Heart left ventricle (tissue), 13 donors: ENCODE data around the gene GRIK5.

ENCODE experiments used
- POLR2A ChIP-seq, 2 donors: fragments of 450-650 bp; IDR thresholded peaks; one replicate each; pipeline ENCODE4 v1.6.1; 2017; ENCODE audit warnings: antibody characterized with exemption in 2 of 2, mild to moderate bottlenecking in 2 of 2, moderate library complexity in 2 of 2
- TF ChIP-seq, protein P1 (sequence below), 12 donors: fragments of 200-600 bp; sonication (generic) in 4 of 12; IDR thresholded peaks; one replicate each; pipeline versions ENCODE4 v1.5.0 to v1.8.0; 2018 to 2022; ENCODE audit warnings: antibody characterized with exemption in 12 of 12, mild to moderate bottlenecking in 5 of 12
- donor health status: ischemic (EF 13 %, LVEDD 7.1; RV severe dilation, severe dysfunction).
- donor health status: DM: no; HTN: yes; CAD: no.
- donor health status: DM: no; HTN: no; CAD: no.
- donor health status: ischemic (EF 25% LVEDD 6.9; RV normal size, moderate dysfunction).
- donor health status: ischemic (EF 25% LVEDD 5.7; RV mildly dilated, moderate dysfunction).
- donor health status: ischemic (EF 35%, LVEDD 5.7; RV mildly dilated, moderate dysfunction).
- donor health status: nonischemic (EF 11% LVEDD 7.7; RV severe dilation, severe dysfunction).
- donor health status: DM: yes; HTN: yes; CAD: no.
- donor health status: PGD.
- donor health status: ischemic (EF 29% LVEDD 5.4; RV normal size, mild dysfunction).
- donor health status: nonischemic (EF 23%, LVEDD 6.1; RV moderate dilation, normal function).

DNA sequence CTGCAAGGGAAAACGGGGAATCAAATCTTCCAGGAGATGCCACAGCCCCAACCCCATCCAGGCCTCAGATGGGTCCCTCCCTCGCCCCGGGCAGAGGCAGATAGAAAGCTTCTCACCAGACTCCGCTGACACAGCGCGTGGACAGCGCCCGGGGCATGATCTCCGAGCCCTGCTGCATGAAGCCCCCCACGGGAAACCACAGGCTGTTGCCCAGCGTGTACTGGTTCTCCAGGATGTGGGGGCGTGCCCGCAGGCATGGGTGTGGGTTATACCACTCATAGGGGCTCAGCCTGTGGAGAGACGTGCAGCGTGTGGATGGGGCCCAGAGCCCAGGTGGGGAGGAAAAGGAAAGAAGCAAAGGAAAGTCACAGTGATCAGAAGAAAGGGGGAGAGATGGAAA is 48.8 kb downstream of the GRIK5 start:
- TF ChIP-seq, protein P1, sequence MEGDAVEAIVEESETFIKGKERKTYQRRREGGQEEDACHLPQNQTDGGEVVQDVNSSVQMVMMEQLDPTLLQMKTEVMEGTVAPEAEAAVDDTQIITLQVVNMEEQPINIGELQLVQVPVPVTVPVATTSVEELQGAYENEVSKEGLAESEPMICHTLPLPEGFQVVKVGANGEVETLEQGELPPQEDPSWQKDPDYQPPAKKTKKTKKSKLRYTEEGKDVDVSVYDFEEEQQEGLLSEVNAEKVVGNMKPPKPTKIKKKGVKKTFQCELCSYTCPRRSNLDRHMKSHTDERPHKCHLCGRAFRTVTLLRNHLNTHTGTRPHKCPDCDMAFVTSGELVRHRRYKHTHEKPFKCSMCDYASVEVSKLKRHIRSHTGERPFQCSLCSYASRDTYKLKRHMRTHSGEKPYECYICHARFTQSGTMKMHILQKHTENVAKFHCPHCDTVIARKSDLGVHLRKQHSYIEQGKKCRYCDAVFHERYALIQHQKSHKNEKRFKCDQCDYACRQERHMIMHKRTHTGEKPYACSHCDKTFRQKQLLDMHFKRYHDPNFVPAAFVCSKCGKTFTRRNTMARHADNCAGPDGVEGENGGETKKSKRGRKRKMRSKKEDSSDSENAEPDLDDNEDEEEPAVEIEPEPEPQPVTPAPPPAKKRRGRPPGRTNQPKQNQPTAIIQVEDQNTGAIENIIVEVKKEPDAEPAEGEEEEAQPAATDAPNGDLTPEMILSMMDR (IDR thresholded peaks at IDR 0.05), result no peak
- TF ChIP-seq POLR2A (IDR thresholded peaks at IDR 0.05), result no peak
